ENCODE data around the gene YAF2.

DNA sequence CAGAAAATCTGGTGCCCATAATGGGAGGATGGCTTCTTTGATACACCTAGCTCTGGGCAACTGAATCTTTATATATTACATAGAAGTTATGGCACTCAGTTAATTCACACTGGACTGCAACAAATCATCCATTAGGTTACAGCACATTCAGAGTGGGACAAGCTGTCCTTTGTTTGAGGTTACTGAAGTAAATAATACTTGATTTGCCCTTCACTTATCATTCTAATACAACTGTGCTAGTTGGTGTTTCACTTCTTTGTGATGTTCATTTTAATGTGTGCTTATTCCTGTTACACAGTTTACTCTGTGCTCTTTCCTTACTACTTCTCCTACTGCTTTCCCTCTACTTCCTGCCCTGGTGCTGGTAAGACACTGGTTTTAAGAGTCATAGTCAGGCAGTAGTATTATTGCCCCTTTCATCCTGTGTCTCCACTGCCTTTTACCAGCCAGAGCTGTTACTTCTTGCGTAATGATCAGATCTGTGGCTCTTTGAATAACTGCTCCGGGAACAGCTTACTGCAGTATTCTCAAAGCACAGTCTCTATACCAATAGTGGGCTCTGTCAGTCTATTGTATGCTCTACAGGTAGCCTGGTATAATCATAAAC lies 57.0 kb downstream of the YAF2 start:
- TF ChIP-seq EZH2 (IDR thresholded peaks at IDR 0.05) (no peak), POLR2AphosphoS5 (IDR thresholded peaks at IDR 0.05; ENCODE audit: borderline replicate concordance, low read depth, low read length) (no peak), FOXP2 (optimal IDR thresholded peaks at IDR 0.05; ENCODE audit: control extremely low read depth, extremely low read length, insufficient read depth) (no peak)
